Left renal pelvis (tissue), 4 donors: ENCODE results near the gene FSTL4. TPM values are rescaled to one million over a fixed set of nuclear protein-coding genes. Genes with fewer than 3 reads are reported as not detected.
"Not testable (repeated sequence)": the region's sequence is repeated elsewhere in the genome, so short reads cannot be mapped to it uniquely, and the experiment has no call there.

Experiments used
- DNase-seq, 4 donors: peaks; one replicate each; pipeline ENCODE4 v3.0.0-alpha.2; 2013; ENCODE audit warnings: low read depth in 4 of 4, low spot score in 3 of 4
- polyA plus RNA-seq, 4 donors: library from polyadenylated mRNA; unstranded; fragments of 120-200 nt; gene quantifications; one replicate each; pipeline ENCODE4 v1.2.1, GENCODE V29; 2013; ENCODE audit not compliant: insufficient read length in 4 of 4

The FSTL4 gene
- polyA plus RNA-seq, 4 donors: 0.67 to 1.2 (median 0.79) TPM; not detected in 1

DNA sequence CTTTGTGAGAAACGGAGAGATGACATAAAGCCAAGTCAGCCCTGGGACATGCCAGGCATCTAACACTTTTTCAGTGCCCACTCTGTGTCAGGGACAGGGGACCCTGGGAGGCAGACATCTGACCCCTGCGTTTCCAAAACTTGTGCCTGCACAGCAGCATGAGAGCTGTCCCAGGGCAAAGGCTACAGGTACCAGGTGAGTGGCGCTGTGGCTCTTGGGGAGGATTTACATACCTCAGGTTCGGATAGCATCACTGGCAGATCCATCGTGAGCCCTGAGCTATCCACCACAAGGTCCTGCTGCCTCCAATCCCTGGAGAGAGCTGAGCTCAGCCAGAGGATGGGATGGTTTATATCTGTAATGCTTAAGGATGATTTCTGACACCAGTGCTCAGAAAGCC is 52.4 kb downstream of the FSTL4 start:
- DNase-seq: no peak

DNA sequence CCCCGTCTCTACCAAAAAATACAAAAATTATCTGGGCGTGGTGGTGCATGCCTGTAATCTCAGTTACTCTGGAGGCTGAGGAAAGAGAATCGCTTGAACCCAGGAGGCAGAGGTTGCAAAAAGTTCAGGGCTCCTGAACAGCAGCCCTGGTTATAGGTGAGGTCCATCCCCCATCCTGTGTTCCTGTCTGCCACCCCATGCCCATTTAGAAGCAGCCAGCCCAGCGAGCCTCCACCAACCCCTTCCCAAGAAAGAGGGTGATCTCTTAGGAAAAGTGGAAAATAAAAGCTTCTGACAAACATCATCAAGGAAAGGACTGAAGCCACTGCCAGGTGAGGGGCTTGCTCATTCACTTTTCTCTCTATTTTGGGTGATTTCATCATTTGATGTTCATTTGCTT is 55.8 kb downstream of the FSTL4 start:
- DNase-seq: no peak

DNA sequence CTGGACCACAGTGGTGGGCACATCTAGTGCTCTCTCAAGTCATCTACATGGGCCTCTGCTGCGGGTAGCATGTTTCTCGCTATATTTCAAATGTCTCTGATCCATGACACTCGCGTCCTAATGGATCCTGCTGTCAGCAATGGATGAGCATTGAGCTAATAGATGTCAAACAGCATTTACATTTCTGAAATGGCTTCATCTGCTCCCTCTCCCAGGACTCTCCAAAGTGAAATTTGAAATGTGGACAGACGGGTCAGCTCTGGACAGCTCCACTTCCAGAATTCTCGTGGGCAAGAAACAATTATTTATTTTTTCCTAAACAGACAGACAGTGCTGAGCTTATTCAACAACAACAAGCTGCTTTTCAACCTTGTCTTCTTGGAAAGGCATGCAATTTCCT is 58.1 kb downstream of the FSTL4 start:
- no peak for DNase-seq

DNA sequence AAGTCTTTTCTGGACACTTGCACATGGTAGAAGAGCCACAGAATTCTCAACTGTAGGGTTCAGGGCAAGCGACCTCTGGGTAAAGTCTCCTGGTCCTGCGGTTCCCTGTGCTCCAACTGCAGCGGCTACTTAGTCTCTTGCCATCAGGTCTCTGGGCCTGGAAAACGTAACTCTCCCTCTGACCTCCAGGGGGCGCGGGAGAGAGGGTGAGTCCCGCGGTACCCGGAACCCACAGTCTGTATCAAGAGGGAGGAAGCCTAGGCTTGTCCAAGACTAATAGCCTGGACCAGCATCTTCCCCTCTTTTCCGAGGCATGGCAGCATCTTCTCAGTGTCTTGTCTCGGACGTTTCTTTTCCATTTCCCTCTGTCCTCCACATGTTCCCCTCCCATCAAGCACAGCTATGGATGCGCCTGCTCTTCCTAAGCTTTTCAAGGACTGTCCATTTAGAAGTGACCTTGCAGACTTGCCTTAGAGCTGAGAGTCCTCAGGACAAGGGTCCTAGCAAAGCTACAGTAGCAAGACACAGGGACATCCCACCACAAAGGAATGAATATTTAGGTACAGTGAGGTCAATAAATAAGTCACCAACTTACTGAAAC is 59.3 kb downstream of the FSTL4 start:
- DNase-seq: peak in 3 of 4 donors; percentile 2 to 22 (median 5)

DNA sequence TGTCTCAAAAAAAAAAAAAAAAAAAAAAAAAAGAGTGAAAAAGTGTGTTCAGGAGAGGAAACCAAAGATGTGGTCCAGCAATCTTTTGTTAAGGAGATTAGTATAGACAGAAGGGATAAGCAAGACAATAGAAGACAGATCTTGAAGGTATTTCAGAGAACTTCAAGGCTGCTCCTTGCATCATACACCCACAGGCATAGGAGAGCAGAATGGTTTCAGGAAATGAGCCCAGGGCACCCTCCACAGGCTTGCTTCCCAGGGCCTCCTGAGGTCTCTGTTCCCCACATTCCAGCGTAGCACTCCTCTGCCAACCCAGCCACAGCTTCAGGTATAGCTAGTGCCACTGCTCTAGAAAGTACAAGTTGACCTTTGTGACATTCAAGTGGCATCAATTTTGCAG is 65.8 kb downstream of the FSTL4 start:
- no peak for DNase-seq

DNA sequence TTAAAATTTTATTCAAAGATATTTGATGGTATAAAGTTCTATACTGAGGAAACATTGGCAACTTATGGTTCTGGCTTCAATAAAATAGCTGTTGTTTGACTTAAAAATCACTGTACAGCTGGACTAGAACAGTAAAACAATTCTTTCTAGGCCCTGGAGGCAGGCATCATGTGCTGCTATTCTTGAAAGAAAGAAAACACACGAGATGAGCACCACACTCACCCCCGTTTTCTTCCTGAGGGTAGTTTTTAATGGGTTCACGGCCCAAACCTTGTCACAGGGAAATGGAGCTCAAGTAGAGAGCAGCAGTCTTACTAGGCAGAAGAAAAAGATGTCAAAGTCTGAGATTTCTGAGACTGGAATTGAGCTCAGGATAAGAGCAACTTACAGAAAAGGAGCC is 68.0 kb downstream of the FSTL4 start:
- no peak for DNase-seq

DNA sequence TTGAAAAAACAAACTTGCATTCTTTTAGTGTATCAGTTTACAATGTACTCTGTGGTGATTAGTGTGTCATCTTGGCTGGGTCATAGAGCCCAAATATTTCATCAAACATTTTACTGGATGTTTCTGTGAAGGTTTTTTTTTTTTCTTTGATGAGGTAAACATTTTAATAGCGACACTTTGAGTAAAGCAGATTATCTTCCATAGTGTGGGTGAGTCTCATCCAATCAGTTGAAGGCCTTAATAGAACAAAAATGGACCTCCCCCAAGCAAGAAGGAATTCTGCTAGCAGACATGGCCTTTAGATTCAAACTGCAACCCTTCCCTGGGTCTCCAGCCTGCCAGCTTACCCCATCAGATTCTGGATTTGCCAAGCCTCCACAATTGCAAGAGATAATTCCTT is 72.5 kb downstream of the FSTL4 start:
- DNase-seq: no peak

DNA sequence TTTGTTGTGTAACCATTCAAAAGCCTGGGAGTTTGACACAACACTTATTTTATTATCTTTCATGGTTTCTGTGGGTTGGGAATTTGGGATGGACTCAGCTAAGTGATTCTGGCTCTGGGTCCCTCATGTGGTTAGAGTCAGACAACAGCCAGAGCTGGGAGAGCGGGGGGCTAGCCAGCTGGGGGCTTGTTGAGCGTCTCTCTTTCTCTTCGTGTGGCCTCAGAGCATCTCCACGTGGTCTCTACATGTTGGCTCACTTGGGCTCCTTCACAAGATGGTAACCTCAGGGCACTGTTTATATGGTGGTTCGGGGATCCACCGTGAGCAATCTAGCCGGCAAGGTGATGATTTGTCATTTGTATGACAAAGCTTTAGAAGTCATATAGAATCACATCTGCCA is 73.6 kb downstream of the FSTL4 start:
- no peak for DNase-seq

DNA sequence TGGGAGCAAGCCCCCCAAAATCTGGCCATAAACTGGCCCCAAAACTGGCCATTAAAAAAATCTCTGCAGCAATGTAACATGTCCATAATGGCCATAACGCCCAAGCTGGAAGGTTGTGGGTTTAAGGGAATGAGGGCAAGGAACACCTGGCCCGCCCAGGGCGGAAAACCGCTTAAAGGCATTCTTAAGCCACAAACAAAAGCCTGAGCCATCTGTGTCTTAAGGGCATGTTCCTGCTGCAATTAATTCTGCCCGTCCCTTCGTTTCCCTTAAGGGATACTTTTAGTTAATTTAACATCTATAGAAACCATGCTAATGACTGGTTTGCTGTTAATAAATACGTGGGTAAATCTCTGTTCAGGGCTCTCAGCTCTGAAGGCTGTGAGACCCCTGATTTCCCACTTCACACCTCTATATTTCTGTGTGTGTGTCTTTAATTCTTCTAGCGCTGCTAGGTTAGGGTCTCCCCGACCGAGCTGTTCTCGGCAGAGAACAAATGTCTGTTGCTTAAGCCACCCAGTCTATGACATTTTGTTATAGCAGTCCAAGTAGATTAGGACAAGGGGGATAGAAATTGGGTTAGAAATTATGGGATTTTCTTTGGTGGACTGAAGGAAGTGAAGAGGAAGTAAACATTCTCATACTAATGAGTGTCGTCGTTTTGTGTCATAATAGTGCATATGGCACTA is 77.0 kb downstream of the FSTL4 start:
- not testable (repeated sequence) for DNase-seq

DNA sequence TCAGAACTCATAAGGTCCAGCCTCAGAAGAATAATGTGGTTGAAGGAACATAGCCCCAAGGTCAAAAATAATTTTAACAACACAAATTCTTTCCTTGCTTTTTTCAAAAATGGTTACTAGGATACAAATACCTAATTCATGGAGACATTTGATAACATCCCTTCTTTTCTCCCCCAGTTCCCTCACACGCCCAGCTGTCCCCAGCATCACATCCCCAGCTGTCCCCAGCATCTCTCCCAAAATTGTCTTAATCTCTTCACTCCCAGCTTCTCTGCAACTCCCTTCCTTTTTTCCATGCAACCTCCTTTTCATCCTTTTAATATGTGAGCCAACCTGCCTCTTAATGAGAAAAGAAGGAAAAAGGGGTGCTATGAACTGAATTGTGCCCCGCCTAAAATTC is 77.8 kb downstream of the FSTL4 start:
- DNase-seq: no peak

DNA sequence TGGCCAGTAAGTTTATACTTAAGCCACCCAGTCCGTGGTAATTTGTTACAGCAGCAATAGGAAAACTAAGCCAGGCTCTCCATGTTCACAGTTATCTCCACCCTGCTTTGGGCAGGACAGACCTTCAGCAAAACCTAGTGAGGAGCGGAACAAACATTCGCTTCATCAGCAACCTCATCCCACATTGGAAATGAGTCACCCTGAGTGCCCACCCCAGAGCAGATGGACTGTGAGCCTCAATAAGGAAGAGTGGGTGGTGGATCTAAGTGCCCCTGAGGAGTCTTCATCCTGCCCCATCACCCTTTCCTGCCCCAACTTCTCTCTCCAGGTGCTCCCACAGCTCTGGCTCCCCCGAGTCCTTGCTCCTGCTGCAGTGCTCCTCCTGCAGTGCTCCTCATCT is 78.8 kb downstream of the FSTL4 start:
- no peak for DNase-seq

DNA sequence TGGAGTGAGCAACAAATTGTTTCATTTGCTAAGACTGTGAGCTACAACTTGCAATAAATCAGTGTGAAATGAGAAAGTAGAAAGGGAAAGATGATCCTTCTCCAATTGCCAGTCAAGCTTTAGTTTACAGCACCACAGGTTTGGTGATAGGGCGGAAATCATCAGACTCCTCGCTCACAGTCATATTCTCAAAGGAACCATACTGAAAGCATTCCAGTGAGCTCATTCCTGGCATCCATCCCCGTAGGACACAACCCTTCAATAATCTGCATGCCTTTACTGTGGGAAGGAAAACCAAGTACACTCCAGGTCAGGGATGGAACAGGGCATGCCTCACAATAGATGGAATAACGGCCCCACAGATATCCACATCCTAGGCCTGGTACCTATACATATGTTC is 80.7 kb downstream of the FSTL4 start:
- no peak for DNase-seq

DNA sequence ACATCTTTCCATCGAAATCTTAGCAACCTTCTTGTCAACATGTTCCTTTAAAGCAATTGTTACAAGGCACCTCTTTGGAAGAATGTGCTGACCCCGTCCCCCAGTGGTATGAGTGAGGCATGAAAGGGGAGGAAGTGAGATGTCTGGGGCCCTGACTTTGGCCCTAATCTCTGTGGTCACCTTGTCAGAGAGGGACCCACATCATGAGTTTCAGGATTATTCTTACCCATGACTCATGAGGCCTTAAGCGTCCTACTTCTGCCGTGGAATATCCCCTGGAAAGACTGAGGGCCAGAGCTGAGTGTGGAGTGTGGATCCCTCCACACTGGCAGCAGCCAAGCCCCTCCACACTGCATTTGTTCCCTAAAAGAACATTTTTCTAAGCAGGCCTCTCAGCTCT is 81.2 kb downstream of the FSTL4 start:
- DNase-seq: no peak

DNA sequence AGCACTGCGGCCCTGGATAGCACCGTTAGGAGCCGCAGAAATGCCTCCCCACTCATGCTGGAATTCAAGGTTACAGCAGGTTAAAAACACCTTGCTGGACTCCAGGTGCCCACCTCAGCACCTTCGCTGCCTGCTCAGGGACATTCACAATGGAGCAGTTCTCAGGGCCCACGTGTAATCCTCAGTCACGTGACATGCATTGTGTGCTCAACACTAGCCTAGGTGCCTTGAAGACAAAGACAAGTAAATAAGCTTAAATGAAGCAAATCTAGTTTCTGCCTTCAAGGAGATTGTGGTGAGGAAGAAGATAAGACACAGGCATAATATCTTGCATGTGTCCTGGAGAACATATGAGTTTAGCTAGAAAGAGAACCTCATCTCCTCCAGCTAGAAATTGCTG is 82.1 kb downstream of the FSTL4 start:
- no peak for DNase-seq

DNA sequence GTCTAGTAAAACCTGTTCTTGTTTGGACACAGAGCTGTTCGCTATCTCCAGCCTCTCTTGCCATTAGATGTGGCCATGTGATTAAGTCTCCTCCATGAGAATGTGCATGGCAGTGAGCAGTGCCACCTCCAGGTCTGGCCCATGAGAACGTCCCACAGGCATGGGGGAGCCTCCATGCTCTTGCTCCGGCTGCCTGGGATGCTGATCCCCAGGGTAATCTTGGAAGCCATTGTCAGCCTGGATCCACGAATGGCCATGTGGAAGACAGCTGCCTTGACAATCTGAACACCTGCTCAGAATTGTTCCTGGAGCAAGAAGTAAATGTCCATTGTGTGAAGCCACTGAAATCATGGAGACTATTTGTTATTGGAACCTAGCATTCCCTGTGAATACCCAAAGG is 83.5 kb downstream of the FSTL4 start:
- no peak for DNase-seq

DNA sequence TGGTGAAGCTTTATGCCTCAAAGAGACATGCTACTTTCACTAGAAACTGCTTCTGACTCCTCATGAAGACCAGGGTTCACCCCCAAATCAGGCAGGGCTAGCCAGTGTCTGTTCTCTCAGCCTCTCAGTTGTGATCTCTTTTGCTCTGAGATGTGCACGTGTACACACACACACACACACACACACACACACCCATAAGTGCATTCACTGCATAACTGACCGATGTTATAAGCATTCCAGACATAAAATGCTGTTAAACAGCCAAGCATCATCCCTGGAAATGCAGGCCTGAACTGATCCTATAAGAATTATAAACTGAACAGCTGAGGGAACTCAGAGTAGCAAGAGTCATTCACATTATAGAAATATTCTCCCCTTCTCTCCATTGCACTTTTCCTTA is 85.0 kb downstream of the FSTL4 start:
- DNase-seq: no peak

DNA sequence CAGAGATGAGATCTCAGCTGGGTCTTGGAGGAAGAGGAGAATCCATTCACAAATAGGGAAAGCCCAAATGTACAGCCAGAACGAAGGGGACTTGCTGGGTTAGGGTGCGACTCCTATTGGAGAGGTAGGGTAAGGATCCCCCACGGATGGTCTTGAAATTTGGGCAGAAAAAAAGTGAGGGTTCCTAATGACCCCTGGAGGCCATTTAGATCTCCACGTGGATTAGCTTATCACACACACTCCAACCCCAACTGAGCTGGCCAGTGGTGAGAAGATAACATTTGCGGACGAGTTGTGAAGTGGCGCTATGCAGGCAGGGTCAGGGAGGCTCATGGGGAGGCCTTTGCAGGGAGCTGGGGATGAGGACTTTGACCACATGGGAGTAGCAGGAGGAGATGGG is 86.0 kb downstream of the FSTL4 start:
- no peak for DNase-seq

DNA sequence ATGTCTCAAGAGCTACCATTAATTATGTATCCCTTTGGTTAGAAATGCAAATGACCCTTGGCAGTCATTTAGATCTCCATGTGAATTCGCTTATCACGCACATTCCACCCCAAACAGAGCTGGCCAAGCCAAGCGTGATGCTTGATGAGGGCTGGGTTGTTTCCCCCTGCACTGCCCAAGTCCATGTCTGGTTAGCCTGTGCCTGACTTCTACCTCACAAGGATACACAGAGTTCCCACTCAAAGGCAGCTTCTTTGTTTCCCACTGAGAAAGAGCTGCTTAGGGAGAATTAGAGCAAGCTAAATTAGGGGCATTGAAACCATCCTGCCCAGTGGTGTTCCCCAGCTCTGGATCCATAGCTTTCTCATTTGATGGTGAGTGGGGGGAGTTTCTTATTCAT is 87.2 kb downstream of the FSTL4 start:
- DNase-seq: no peak

DNA sequence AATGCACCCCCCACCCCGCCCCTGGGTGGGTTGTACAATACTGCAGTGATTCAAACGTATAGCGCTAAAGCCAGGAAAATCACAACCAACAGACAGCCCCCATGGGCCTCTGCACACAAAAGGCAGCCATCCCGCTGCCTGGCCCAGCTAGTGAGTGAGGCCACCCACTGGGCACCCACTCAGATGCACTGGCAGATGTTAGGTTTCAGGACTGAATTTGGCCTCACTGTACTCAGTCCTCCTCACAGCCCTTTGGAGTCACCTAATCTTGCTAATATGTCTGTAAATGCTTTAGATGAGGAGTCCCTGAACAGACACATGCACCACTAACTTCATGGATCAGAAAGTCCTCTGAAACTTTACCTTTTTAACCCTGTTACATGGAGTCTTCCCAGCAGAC is 87.7 kb downstream of the FSTL4 start:
- no peak for DNase-seq

DNA sequence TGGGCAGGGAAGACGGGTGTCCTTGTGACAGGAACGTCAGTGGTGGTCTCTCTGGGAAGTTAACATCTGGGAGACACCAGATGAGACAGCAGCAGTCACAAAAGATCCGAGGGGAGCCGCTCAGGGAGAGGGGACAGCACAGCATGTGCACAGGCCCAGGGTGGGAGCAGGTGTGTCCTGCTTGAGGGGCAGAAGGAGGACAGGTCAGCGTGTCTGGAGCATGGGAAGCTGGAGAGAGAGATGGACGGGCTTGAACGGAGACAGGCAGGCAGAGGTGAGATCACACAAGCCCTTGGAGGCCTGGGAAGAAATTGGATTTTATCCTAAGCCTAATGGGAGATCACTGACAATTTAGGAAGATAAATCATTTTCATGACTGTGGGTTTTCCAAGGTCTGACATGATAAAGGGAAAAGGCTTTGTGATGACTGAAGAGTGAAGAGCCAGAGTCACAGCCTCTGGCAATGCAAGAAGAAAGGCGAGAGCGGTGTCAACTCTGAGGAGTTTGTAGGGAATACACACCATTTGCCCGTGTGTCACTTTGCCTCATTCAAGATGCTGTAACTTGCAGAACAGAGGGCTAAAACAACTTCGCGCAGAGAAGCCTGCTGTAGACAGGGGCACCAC is 88.3 kb downstream of the FSTL4 start:
- no peak for DNase-seq

DNA sequence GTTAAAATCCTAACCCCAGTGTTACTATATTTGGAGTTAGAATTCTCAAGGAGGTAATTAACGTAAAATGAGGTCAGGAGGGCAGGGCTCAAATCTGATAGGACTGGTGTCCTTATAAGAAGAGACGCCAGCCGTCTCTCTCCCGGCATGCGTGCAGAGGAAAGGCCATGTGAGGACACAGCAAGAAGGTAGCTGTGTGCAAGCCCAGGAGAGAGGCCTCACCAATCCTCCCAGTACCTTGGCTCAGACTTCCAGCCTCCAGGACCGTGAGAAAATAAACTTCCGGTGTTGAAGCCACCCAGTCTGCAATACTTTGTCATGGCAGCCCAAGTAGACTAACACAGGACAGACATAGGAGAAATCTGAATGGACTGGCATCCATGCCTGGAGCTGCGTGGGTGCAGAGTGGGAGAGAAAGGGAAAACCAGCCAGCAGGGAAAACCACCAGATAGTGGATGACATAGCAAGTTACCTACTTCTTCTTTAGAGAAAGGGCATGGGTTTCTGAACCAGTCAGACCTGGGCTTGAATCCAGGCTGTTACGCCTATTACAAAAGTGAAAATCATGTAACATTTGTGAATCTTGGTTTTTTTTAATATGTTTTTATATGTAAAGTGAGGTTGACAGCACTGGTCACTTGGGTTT is 89.2 kb downstream of the FSTL4 start:
- no peak for DNase-seq

DNA sequence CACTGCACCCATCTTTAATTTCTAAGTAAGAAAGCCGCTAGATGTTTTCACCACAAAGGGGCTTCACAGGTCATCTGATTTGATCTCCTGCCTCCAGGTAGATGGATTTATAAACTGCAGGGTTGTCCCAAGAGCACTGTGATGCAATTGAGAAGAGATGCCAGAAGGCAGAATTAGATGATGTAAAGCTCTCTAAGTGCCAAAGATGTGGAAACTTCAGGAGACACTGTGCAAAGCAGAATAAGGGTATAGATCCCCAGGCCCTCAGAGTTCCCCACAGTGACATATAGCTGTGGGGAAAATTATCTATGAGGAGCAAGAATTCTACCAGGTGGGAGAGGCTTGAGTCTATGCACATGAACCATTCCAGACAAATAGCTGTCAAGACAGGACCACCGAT is 90.5 kb downstream of the FSTL4 start:
- DNase-seq: no peak
